GM10248 (cell line): ENCODE data around the gene ATP2B3.
"Not testable (repeated sequence)": the region's sequence is repeated elsewhere in the genome, so short reads cannot be mapped to it uniquely, and the experiment has no call there.

Source experiments
- CTCF ChIA-PET: fragments of 300-600 bp; sonication (Branson Sonifier 250); formaldehyde crosslinking; extraction: SDS; loops from one replicate; lab custom pipeline; 2021; ENCODE audit warnings: antibody characterized with exemption; lab: Yijun Ruan, JAX
- POLR2A ChIA-PET: fragments of 350-650 bp; sonication (Branson Sonifier 250); formaldehyde crosslinking; extraction: SDS; loops from one replicate; lab custom pipeline; 2020; ENCODE audit warnings: antibody characterized with exemption; lab: Yijun Ruan, JAX
- DNase-seq: peaks from one replicate; pipeline ENCODE4 v3.0.0; 2012; ENCODE audit errors: extremely low spot score
- TF ChIP-seq, protein P1 (sequence below): IDR thresholded peaks from 2 replicates; pipeline ENCODE4 v1.5.1; 2012; ENCODE audit warnings: mild to moderate bottlenecking, low read depth; ENCODE audit errors: extremely low read depth, missing control alignments, control extremely low read depth

Gene ATP2B3

DNA sequence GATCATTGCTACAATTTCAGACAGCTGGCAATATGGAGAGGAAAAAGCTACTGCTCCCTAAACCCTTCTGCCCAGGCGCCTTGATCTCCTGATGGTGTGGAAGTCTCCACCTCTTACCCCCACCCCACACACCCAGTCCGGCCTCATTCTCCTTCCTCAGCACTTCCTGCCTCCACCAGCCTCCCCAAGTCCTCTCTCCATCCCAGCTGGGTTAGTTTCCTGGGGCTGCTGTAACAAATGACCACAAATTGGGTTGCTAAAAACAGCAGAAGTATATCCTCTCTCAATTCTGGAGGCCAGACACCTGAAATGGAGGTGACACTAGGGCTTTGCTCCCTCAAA lies 82.6 kb downstream of the ATP2B3 start:
- TF ChIP-seq, protein P1, sequence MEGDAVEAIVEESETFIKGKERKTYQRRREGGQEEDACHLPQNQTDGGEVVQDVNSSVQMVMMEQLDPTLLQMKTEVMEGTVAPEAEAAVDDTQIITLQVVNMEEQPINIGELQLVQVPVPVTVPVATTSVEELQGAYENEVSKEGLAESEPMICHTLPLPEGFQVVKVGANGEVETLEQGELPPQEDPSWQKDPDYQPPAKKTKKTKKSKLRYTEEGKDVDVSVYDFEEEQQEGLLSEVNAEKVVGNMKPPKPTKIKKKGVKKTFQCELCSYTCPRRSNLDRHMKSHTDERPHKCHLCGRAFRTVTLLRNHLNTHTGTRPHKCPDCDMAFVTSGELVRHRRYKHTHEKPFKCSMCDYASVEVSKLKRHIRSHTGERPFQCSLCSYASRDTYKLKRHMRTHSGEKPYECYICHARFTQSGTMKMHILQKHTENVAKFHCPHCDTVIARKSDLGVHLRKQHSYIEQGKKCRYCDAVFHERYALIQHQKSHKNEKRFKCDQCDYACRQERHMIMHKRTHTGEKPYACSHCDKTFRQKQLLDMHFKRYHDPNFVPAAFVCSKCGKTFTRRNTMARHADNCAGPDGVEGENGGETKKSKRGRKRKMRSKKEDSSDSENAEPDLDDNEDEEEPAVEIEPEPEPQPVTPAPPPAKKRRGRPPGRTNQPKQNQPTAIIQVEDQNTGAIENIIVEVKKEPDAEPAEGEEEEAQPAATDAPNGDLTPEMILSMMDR, result no peak
- ChIA-PET POLR2A (no interaction called here), CTCF (interaction anchor here (1.0 to 6.3 kb wide), 5 partner anchors 10 to 68 kb away, joined by 3 to 39 read pairs (median 3); no protein-coding TSS in a partner anchor)
- no peak for DNase-seq

- POLR2A ChIA-PET, result no interaction called here
- TF ChIP-seq, protein P1, result no peak
- CTCF ChIA-PET, result interaction anchor here (1.0 to 6.3 kb wide), 4 partner anchors 9 to 67 kb away, joined by 3 to 39 read pairs (median 5); no protein-coding TSS in a partner anchor
These were observed 83.5 kb downstream of the ATP2B3 start for GRCh38 chrX:153600921-153601320.

GRCh38 chrX:153601511-153602110 lies 84.2 kb downstream of the ATP2B3 start:
- ChIA-PET CTCF (interaction anchor here (1.8 to 6.3 kb wide), 2 partner anchors 8 to 66 kb away, joined by 7 to 39 read pairs; no protein-coding TSS in a partner anchor), POLR2A (no interaction called here)
- TF ChIP-seq, protein P1, result no peak
- DNase-seq, result no peak

More at GRCh38 chrX:153600921-153601320, 83.5 kb downstream of the ATP2B3 start:
- DNase-seq, result no peak

GRCh38 chrX:153602601-153603000 lies 85.2 kb downstream of the ATP2B3 start:
- CTCF ChIA-PET, result interaction anchor here (1.1 kb wide), 1 partner anchor 63 kb away, joined by 4 read pairs; no protein-coding TSS in a partner anchor
- POLR2A ChIA-PET, result no interaction called here

GRCh38 chrX:153603131-153603656 lies 85.8 kb downstream of the ATP2B3 start:
- ChIA-PET POLR2A (no interaction called here), CTCF (interaction anchor here (1.0 to 1.1 kb wide), 2 partner anchors 9 to 64 kb away, joined by 3 to 4 read pairs; no protein-coding TSS in a partner anchor)
- DNase-seq, result no peak
- TF ChIP-seq, protein P1, result no peak

More at GRCh38 chrX:153602601-153603000, 85.2 kb downstream of the ATP2B3 start:
- TF ChIP-seq, protein P1, result no peak
- no peak for DNase-seq

GRCh38 chrX:153604666-153605380 lies 87.4 kb downstream of the ATP2B3 start:
- CTCF ChIA-PET, result interaction anchor here (1.1 to 1.5 kb wide), 4 partner anchors 34 to 663 kb away, joined by 3 read pairs; no protein-coding TSS in a partner anchor
- DNase-seq, POLR2A ChIA-PET: not testable (repeated sequence)
